Brain microvascular endothelial cell (primary cell): ENCODE results near the gene KCTD12.
A peak's percentile ranks its signal among the peaks of the same experiment; 100 is the strongest.

ENCODE experiments used
- DNase-seq: peaks from one replicate; pipeline ENCODE4 v3.0.0-alpha.2; 2020
- H3K27ac ChIP-seq: fragments of 250-450 bp; sonication (Bioruptor Pico); 2 replicates; pipeline ENCODE4 v1.5.1; 2020; ENCODE audit warnings: mild to moderate bottlenecking, moderate library complexity
- H3K27me3 ChIP-seq: fragments of 250-450 bp; sonication (Bioruptor Pico); replicated peaks from 2 replicates; pipeline ENCODE4 v1.5.1; 2020; ENCODE audit warnings: mild to moderate bottlenecking
- H3K36me3 ChIP-seq: fragments of 250-450 bp; sonication (Bioruptor Pico); replicated peaks from 2 replicates; pipeline ENCODE4 v1.5.1; 2020; ENCODE audit warnings: mild to moderate bottlenecking
- H3K4me3 ChIP-seq: 2 replicates; pipeline ENCODE4 v1.5.1; 2011; ENCODE audit warnings: low read depth, mild to moderate bottlenecking, control low read depth, low read length, moderate library complexity
- CTCF ChIP-seq: IDR thresholded peaks from 2 replicates; pipeline ENCODE4 v1.5.1; 2011; ENCODE audit warnings: low read depth, mild to moderate bottlenecking, moderate library complexity, low read length, control low read depth, inconsistent platforms; ENCODE audit errors: missing control alignments
- in situ Hi-C: cut with HindIII; loops from 2 replicates; pipeline ENCODE4 v1.10.0; 2017; ENCODE audit warnings: low sequenced_read_pairs, low pct_ligation_motif_present

The KCTD12 gene

GRCh38 chr13:76853481-76853880 lies 32.7 kb downstream of the KCTD12 start:
- peak overlapping the region; percentile 44 for H3K27ac ChIP-seq
- no peak overlapping the region for H3K4me3 ChIP-seq
- in situ Hi-C loops: no loop called here
- no peak for DNase-seq
- H3K36me3 ChIP-seq: no peaks in the 10 kb centered on the region
- no peak for TF ChIP-seq CTCF
- no peaks in the 10 kb centered on the region for H3K27me3 ChIP-seq

- in situ Hi-C loops: no loop called here
- DNase-seq: peak; percentile 14
Measured at GRCh38 chr13:76852986-76853385, 33.2 kb downstream of the KCTD12 start.

GRCh38 chr13:76851961-76852360 lies 34.2 kb downstream of the KCTD12 start:
- Histone ChIP-seq H3K27me3 (no peaks in the 10 kb centered on the region), H3K36me3 (no peaks in the 10 kb centered on the region), H3K4me3 (no peak overlapping the region), H3K27ac (no peak overlapping the region)
- no peak for TF ChIP-seq CTCF
- in situ Hi-C loops: no loop called here
- no peak for DNase-seq

More at GRCh38 chr13:76852986-76853385, 33.2 kb downstream of the KCTD12 start:
- Histone ChIP-seq H3K27ac (peak overlapping the region; percentile 44), H3K36me3 (no peaks in the 10 kb centered on the region), H3K27me3 (no peaks in the 10 kb centered on the region), H3K4me3 (no peak overlapping the region)
- no peak for TF ChIP-seq CTCF

- Histone ChIP-seq H3K4me3 (no peak overlapping the region), H3K27me3 (no peaks in the 10 kb centered on the region), H3K36me3 (no peaks in the 10 kb centered on the region), H3K27ac (no peak overlapping the region)
- in situ Hi-C loops: no loop called here
- no peak for DNase-seq
- TF ChIP-seq CTCF: no peak
Measured at GRCh38 chr13:76849493-76849892, 36.7 kb downstream of the KCTD12 start.

- H3K27ac ChIP-seq: no peak overlapping the region
- no peak overlapping the region for H3K4me3 ChIP-seq
- in situ Hi-C loops: no loop called here
- no peaks in the 10 kb centered on the region for H3K27me3 ChIP-seq
- H3K36me3 ChIP-seq: no peaks in the 10 kb centered on the region
- TF ChIP-seq CTCF: no peak
- no peak for DNase-seq
Measured at GRCh38 chr13:76848596-76848995, 37.6 kb downstream of the KCTD12 start.

- Histone ChIP-seq H3K27ac (no peak overlapping the region), H3K4me3 (no peak overlapping the region), H3K36me3 (no peaks in the 10 kb centered on the region), H3K27me3 (no peaks in the 10 kb centered on the region)
- in situ Hi-C loops: no loop called here
- no peak for DNase-seq
- no peak for TF ChIP-seq CTCF
Measured at GRCh38 chr13:76846363-76846762, 39.8 kb downstream of the KCTD12 start.
